Activated naive CD4-positive, alpha-beta T cell treated with anti-CD3 and anti-CD28 coated beads for 36 hours (primary cell): Measurements from ENCODE around the gene SLC17A4. TPM values are rescaled to one million over a fixed set of nuclear protein-coding genes. Genes with fewer than 3 reads are reported as not detected.
A peak's percentile ranks its signal among the peaks of the same experiment; 100 is the strongest.

Experiments used
- CTCF ChIA-PET: fragments of 350-600 bp; sonication (Branson Sonifier 250); formaldehyde crosslinking; loops from one replicate; lab custom pipeline; 2021; ENCODE audit warnings: antibody characterized with exemption; lab: Charles Lee
- DNase-seq: peaks from one replicate; pipeline ENCODE4 v3.0.0-alpha.2; 2020
- H3K27ac Mint-ChIP-seq: one replicate; pipeline ENCODE4 v1.8.0; 2021; ENCODE audit warnings: mild to moderate bottlenecking, mixed read lengths
- H3K27me3 Mint-ChIP-seq: one replicate; pipeline ENCODE4 v1.8.0; 2021; ENCODE audit warnings: low read depth, mixed read lengths
- H3K36me3 Mint-ChIP-seq: one replicate; pipeline ENCODE4 v1.8.0; 2021; ENCODE audit warnings: low read depth, mixed read lengths
- H3K4me1 Mint-ChIP-seq: one replicate; pipeline ENCODE4 v1.8.0; 2021; ENCODE audit warnings: low read depth, mixed read lengths
- H3K4me3 Mint-ChIP-seq: one replicate; pipeline ENCODE4 v1.8.0; 2021; ENCODE audit warnings: mild to moderate bottlenecking, moderate library complexity, mixed read lengths
- H3K9me3 Mint-ChIP-seq: one replicate; pipeline ENCODE4 v1.8.0; 2021; ENCODE audit warnings: mixed read lengths
- intact Hi-C: fragments of 100-400 bp; cut with micrococcal nuclease; formaldehyde crosslinking; loops from one replicate; pipeline ENCODE4 v1.15.1; 2023
- total RNA-seq, 2 experiments: library from RNA; stranded (reverse); gene quantifications; one replicate each; pipeline ENCODE4 v1.2.3, GENCODE V29; 2021

The SLC17A4 gene
- total RNA-seq, 2 experiments from 2014 or later = not detected

DNA sequence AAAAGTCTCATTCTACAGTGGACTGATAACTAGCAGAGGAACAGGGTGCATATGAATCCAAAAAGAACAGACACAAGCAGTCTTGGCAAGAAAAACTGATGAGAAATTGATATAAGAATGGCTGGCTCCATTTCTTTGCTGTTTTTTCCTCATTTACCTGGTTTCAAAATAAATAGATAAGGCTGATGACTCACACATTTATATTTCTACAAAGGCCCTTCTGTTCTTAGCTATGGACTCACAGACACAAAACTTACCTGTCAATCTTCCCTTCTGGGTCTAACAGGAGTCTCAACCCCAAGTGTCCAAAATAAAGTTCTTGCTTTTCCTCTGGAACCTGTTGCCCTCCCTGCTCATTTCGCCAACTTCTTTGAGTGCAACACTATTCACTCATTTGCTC lies 941 bp downstream of the SLC17A4 start:
- H3K9me3 Mint-ChIP-seq = no peaks in the 10 kb centered on the region
- H3K4me1 Mint-ChIP-seq = no peaks in the 10 kb centered on the region
- H3K27ac Mint-ChIP-seq = no peak overlapping the region
- H3K4me3 Mint-ChIP-seq = no peak overlapping the region
- CTCF ChIA-PET = no interaction called here
- no peak for DNase-seq
- no peaks in the 10 kb centered on the region for H3K36me3 Mint-ChIP-seq
- intact Hi-C loops = no loop called here
- H3K27me3 Mint-ChIP-seq = no peaks in the 10 kb centered on the region

DNA sequence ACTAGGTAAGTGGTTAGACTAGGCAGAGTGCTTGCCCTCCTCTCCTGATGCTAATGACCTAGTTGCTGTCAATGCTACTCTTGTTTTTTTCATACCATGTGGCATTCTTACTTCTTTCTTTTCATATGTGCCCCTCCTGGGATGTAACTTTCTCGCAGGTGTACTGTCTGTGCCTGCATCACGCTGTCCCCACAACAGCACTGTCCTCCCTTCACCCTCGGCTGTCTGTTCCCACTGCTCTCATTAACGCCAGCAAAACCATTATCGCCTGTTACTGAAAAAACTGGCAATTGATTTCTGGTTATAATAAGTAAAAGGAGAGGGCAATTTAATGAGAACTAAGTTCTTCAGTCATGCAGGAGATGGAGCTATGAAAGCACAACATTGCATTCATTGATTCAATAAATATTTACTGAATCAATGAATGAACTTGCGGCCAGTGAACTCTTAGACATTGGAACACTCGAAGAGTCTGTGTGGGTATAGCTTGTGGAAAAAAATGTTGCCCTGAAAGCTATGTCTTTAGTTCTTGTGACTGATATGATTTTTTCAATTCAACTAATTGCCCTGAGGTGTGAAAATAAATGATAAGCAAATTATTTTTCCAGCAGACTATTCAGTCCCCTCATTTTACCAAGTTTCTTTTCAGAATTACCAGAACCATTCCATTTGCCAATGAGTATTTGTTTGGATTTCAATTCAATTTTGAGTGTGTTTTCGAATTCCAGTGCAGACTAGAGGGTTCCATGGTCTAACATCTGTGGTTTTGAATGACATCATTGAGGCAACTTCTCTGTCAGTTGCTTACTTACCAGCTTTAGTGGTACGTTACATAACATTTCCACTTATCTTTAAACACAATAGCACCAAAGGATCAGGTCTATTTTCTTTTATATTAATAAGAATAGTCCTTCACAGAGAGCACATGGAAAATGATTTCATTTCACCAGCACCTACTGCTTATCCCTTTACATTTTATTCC lies 2.1 kb downstream of the SLC17A4 start:
- no peak for DNase-seq
- no peaks in the 10 kb centered on the region for H3K27me3 Mint-ChIP-seq
- H3K27ac Mint-ChIP-seq = no peak overlapping the region
- CTCF ChIA-PET = interaction anchor here (1.0 kb wide), 1 partner anchor 10 kb away, joined by 4 read pairs; no protein-coding TSS in a partner anchor
- intact Hi-C loops = no loop called here
- H3K36me3 Mint-ChIP-seq = no peaks in the 10 kb centered on the region
- H3K4me3 Mint-ChIP-seq = no peak overlapping the region
- H3K9me3 Mint-ChIP-seq = no peaks in the 10 kb centered on the region
- no peaks in the 10 kb centered on the region for H3K4me1 Mint-ChIP-seq

DNA sequence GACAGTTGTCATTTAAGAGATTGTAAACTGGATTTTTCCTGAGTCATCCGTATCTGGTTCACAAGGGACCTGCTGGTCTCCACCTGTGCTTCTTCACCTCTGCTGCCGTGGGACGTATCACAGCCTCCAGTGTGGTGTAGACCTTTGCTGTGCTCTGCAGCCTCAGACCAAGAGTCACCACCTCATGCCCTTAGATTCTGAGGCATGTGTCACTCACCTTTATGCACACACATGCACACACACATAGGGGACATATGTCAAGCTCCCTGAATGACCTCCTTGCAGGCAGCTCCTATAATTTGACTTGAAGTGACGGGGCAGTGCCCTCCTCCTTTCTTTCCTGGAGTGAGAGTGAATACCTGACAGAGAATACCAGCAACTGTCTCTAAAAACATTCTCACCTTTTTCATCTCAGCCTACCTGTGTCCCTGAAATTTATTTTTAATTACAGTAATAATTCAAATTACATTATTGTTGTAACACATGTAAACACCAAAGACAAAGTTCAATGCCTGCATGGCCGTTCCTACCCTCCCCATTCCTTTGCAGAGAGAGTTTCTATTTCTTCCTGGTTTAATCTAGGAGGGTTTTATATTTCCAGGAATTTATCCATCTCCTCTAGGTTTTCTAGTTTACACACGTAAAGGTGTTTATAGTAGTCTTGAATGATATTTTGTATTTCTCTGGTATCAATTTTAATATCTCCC lies 3.5 kb downstream of the SLC17A4 start:
- H3K36me3 Mint-ChIP-seq = no peaks in the 10 kb centered on the region
- no peaks in the 10 kb centered on the region for H3K4me1 Mint-ChIP-seq
- H3K4me3 Mint-ChIP-seq = no peak overlapping the region
- intact Hi-C loops = no loop called here
- no peak overlapping the region for H3K27ac Mint-ChIP-seq
- CTCF ChIA-PET = no interaction called here
- DNase-seq = no peak
- no peaks in the 10 kb centered on the region for H3K27me3 Mint-ChIP-seq
- no peaks in the 10 kb centered on the region for H3K9me3 Mint-ChIP-seq

DNA sequence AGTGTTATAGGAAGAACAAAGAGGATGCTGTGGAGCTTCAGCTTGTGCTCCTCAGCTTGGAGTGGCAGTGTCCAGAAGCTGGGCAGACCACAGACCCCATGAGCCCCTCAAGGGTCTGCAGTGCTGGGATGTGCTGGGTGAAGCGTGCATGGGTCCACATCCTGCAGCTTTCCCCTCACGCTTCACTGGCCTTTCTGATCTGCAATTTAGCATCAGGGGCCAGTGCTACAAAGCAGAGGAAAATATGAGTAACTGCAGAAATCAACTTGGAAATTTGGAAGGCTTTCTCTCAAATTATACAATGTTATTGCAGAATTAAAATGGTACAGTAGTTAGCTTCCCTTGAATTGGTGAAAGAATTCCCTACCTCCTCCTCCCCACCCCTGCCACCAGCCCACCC lies 10.1 kb downstream of the SLC17A4 start:
- Mint-ChIP-seq H3K27me3 (peaks cover 5% of the 10 kb centered on the region), H3K27ac (no peak overlapping the region), H3K9me3 (no peaks in the 10 kb centered on the region), H3K36me3 (no peaks in the 10 kb centered on the region), H3K4me1 (no peaks in the 10 kb centered on the region), H3K4me3 (no peak overlapping the region)
- intact Hi-C loops = no loop called here
- no peak for DNase-seq
- CTCF ChIA-PET = no interaction called here

DNA sequence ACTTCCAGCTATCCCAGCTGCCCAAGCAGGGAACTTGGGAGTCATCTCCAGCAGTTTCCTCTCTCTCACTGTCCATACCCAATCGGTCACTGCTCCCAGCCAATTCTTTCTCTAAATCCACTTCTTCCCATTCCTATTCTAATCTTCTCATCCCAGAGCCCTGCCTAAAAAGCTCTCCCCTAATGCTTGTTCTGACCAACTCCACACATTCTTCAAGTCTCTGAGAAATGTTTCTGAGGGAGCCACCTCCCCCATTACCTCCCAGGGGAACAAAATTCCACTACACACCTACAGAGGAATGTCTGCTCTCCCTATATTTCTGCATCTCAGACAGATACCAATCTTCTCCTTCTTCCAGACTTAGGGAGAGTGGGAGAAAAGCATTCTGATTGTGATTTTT lies 14.0 kb downstream of the SLC17A4 start:
- no peak overlapping the region for H3K4me3 Mint-ChIP-seq
- H3K27ac Mint-ChIP-seq = no peak overlapping the region
- no peaks in the 10 kb centered on the region for H3K4me1 Mint-ChIP-seq
- H3K9me3 Mint-ChIP-seq = no peaks in the 10 kb centered on the region
- CTCF ChIA-PET = interaction anchor here (1.0 to 1.4 kb wide), 2 partner anchors 16 to 235 kb away, joined by 4 read pairs; no protein-coding TSS in a partner anchor
- no peaks in the 10 kb centered on the region for H3K36me3 Mint-ChIP-seq
- intact Hi-C loops = no loop called here
- H3K27me3 Mint-ChIP-seq = peaks cover 5% of the 10 kb centered on the region
- no peak for DNase-seq

DNA sequence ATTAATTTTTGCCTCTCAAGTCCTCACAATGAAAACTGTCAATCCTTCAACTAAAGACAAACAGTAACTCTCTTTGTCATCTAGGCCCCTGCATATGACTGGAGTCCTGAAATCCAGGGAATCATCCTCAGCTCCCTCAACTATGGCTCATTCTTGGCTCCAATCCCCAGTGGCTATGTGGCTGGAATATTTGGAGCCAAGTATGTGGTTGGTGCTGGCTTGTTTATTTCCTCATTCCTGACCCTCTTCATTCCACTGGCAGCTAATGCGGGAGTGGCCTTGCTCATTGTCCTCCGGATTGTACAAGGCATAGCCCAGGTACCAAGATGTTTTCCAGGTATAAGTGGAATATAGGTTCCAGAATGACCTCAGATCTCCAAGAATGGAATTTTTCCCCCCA lies 15.4 kb downstream of the SLC17A4 start:
- intact Hi-C loops = no loop called here
- Mint-ChIP-seq H3K27ac (no peak overlapping the region), H3K27me3 (peaks cover 5% of the 10 kb centered on the region), H3K4me3 (no peak overlapping the region), H3K36me3 (no peaks in the 10 kb centered on the region), H3K9me3 (no peaks in the 10 kb centered on the region), H3K4me1 (no peaks in the 10 kb centered on the region)
- no peak for DNase-seq
- CTCF ChIA-PET = no interaction called here

DNA sequence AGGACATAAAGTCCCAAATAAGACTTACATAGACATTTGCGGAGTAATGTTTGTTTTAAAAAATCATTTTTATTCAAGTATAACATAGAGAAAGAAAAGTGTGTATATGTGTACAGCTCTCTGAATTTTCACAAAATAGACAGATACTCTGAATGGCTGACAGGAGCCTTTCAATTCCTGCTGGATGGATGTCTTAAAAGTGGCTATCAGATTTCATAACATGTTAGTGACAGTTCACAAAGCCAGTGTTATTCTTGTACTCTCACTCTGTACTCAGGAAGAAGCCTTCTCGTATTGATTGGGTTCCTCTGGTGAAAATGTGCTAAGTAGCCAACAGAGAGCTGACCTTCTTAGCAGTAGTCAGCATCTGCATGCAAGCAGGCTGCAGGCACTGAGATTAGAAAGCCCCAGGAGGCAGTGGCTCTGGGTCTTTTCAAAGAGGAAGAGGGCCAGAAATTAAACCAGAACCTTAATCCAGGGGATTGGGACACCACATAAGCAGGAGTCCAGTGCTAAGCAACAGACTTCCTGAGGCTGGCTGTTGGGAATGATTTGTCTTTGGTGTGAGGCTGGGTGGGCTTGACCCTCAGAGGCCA lies 19.7 kb downstream of the SLC17A4 start:
- intact Hi-C loops = no loop called here
- Mint-ChIP-seq H3K9me3 (no peaks in the 10 kb centered on the region), H3K4me3 (no peak overlapping the region), H3K36me3 (no peaks in the 10 kb centered on the region), H3K4me1 (peaks cover 16% of the 10 kb centered on the region), H3K27ac (no peak overlapping the region), H3K27me3 (peaks cover 2% of the 10 kb centered on the region)
- CTCF ChIA-PET = no interaction called here
- DNase-seq = no peak

DNA sequence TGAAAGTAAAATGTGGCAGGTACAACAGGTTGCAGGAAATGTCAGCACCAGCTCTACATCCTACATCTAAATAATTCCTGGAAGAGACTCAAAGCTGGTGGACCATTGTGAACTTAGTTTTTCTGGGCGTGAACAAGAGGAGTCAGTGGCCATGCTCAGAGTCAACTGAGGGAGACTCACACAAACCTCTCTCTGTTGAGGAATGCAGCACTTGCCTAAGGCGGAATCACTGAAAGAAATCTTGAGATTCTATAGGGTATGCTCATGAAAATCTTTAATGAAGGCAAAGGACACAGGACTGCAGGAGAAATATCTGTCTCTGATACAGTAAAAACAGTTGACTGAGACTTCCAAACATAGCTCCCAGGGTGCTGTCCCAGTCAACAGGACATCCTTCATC lies 22.5 kb downstream of the SLC17A4 start:
- no peaks in the 10 kb centered on the region for H3K36me3 Mint-ChIP-seq
- H3K9me3 Mint-ChIP-seq = no peaks in the 10 kb centered on the region
- intact Hi-C loops = no loop called here
- no peak overlapping the region for H3K4me3 Mint-ChIP-seq
- peaks cover 2% of the 10 kb centered on the region for H3K27me3 Mint-ChIP-seq
- DNase-seq = no peak
- CTCF ChIA-PET = no interaction called here
- H3K27ac Mint-ChIP-seq = no peak overlapping the region
- peaks cover 16% of the 10 kb centered on the region for H3K4me1 Mint-ChIP-seq

DNA sequence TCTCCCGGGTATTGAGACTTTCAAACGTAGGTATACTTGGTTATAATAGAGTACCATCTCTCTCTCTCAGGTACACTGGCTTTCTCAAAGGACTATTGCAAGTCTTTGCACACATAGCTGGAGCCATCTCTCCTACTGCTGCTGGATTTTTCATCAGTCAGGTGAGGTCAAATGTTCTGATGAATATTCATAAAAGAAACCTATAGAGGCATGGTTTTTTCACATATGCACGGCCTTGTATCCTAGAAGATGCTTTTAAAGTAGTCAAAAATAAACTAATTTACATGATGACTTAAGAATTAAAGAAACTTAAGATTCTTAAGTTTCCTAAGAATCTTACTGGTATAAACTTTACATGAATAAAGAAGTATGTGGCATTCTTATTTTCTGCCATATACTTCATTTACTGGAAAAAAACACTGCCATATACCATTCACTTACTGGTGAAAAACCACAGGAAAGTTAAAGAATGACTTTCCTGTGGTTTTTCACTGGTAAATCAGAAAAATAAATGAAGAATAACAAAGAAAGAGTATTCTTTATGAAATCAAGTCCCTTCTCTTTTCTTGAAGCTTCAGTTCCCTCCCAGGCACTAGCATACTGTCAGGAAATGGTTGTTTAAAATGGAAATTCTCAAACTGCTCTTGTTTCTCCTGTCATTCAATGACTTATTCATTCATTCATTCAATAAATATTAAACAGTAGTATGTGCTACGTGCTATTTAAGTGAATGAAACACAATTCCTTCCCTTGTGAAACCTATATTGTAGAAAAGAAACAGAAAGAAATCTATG lies 23.5 kb downstream of the SLC17A4 start:
- H3K27me3 Mint-ChIP-seq = peaks cover 2% of the 10 kb centered on the region
- no peaks in the 10 kb centered on the region for H3K9me3 Mint-ChIP-seq
- intact Hi-C loops = no loop called here
- H3K4me3 Mint-ChIP-seq = no peak overlapping the region
- peak overlapping the region; percentile 68 for H3K27ac Mint-ChIP-seq
- no peak for DNase-seq
- H3K36me3 Mint-ChIP-seq = no peaks in the 10 kb centered on the region
- CTCF ChIA-PET = no interaction called here
- H3K4me1 Mint-ChIP-seq = peaks cover 16% of the 10 kb centered on the region

DNA sequence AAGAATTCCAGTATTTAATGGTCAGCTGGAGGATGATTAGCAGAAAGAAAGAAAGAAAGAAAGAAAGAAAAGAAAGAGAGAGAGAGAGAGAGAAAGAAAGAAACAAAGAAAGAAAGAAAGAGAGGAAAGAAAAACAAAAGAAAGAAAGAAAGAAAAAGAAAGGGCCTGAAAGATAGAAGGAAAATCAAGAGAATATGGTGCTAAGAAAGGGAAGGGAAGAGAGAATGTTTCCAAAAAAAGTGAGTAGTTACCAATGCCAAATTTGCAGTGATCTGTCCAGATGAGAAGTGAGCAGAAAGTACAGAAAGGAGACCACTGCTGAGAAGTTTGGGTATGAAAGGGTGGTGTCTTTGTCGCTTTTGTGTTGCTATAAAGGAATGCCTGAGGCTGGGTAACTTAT lies 26.6 kb downstream of the SLC17A4 start:
- Mint-ChIP-seq H3K4me3 (no peak overlapping the region), H3K27me3 (peaks cover 2% of the 10 kb centered on the region), H3K9me3 (no peaks in the 10 kb centered on the region), H3K4me1 (peaks cover 16% of the 10 kb centered on the region), H3K36me3 (no peaks in the 10 kb centered on the region), H3K27ac (no peak overlapping the region)
- intact Hi-C loops = no loop called here
- CTCF ChIA-PET = no interaction called here
- DNase-seq = no peak

DNA sequence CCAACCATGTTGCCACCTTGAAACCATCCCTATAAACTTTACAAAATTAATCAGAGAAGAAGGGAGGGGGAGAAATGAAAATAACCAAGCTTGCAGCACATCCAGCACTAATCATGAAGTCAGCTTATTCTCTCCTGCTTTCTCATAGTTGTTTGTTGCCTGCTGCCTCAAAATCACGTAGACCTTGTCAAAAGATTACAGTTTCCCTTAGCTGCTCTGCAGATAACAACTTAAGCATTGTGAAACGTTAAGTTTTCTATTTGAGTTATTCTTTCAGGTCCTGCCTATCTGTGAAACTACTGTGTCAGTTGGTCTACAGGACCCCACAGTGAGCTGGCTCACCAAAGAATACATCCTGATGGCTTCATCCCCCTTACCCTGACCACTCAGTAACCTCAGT lies 32.9 kb downstream of the SLC17A4 start:
- CTCF ChIA-PET = interaction anchor here (0.6 to 2.2 kb wide), 8 partner anchors 28 to 235 kb away, joined by 3 to 14 read pairs (median 4); no protein-coding TSS in a partner anchor
- Mint-ChIP-seq H3K27ac (no peak overlapping the region), H3K27me3 (no peaks in the 10 kb centered on the region), H3K4me3 (no peak overlapping the region), H3K4me1 (no peaks in the 10 kb centered on the region), H3K9me3 (no peaks in the 10 kb centered on the region), H3K36me3 (no peaks in the 10 kb centered on the region)
- DNase-seq = no peak
- intact Hi-C loops = no loop called here
